ENCODE measurements around the gene IQCC.

The IQCC gene

GRCh38 chr1:32249831-32250525, 44.5 kb downstream of the IQCC start:
- no peak overlapping the region for H3K4me3 ChIP-seq (ENCODE audit: low read depth, low read length)
- DNase-seq (ENCODE audit: low read depth), result no peak

GRCh38 chr1:32250893-32251716, 45.6 kb downstream of the IQCC start, which contains the start of gene LCK:
Gene LCK (plus strand): TSS chr1:32251265. CDS start chr1:32274330, 23,065 bp downstream.
- DNase-seq (ENCODE audit: low read depth), result no peak
- no peak within 1 kb of the TSS for H3K4me3 ChIP-seq (ENCODE audit: low read depth, low read length)

GRCh38 chr1:32255072-32256071, 49.9 kb downstream of the IQCC start:
- no peak overlapping the region for H3K4me3 ChIP-seq (ENCODE audit: low read depth, low read length)
- DNase-seq (ENCODE audit: low read depth), result no peak

- H3K4me3 ChIP-seq (ENCODE audit: low read depth, low read length), result no peak overlapping the region
- DNase-seq (ENCODE audit: low read depth), result no peak
These were observed 51.2 kb downstream of the IQCC start for GRCh38 chr1:32256473-32257226.

GRCh38 chr1:32257227-32257508, 51.7 kb downstream of the IQCC start:
- no peak for DNase-seq (ENCODE audit: low read depth)
- no peak overlapping the region for H3K4me3 ChIP-seq (ENCODE audit: low read depth, low read length)

Data from skeletal muscle cell (primary cell).